Cardiac ventricle fibroblast (primary cell): Measurements from ENCODE around the gene DEFB132. TPM values are rescaled to one million over a fixed set of nuclear protein-coding genes. Genes with fewer than 3 reads are reported as not detected.

Experiments used
- total RNA-seq: library from RNA; depleted of rRNA; stranded (reverse); fragments of >200 nt; gene quantifications from 2 replicates; pipeline ENCODE4 v1.2.3, GENCODE V29; 2015

Gene DEFB132, protein sequence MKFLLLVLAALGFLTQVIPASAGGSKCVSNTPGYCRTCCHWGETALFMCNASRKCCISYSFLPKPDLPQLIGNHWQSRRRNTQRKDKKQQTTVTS
- total RNA-seq, result not detected in 2 replicates

DNA sequence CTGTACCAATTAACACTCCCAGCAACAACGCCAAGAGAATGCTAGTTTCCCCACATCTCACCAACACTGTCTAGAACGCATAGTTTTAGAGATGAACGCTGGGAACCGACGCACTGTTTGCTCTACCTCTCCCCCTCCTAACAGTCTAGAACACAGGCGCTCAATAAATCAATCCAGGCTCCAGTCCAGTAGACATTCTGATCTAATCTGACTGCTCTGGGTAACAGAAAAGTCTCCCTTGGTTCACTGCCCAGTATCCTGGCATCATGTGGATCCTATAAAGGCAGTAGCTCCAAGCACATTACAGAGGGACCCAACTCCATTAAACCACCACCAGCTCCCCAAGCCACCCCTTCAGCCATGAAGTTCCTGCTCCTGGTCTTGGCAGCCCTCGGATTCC lies at the start of gene DEFB132:
TSS of gene DEFB132 (plus strand) at position 306 of the 400 bp plus-strand sequence. CDS start at position 361, 55 bp downstream.

DNA sequence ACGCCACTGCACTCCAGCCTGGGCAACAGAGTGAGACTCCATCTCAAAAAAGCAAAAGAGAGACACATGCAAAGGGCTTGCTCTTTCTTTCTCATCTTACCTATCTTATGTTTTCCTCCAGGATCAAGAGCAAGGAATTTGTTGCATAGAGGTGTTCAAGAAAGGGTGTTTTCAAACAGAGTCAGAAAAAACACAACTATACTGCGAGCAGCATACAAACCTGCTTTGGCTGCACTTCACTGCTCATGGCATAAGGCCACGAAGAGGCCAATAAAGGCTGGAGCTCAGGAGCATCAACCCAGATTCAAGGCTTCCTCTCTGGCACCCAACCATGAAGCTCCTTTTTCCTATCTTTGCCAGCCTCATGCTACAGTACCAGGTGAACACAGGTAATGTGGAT lies 30.6 kb upstream of the DEFB132 start, which contains the start of gene DEFB129:
TSS of gene DEFB129 (plus strand) at position 301 of the 400 bp plus-strand sequence. CDS start at position 332, 31 bp downstream.

DNA sequence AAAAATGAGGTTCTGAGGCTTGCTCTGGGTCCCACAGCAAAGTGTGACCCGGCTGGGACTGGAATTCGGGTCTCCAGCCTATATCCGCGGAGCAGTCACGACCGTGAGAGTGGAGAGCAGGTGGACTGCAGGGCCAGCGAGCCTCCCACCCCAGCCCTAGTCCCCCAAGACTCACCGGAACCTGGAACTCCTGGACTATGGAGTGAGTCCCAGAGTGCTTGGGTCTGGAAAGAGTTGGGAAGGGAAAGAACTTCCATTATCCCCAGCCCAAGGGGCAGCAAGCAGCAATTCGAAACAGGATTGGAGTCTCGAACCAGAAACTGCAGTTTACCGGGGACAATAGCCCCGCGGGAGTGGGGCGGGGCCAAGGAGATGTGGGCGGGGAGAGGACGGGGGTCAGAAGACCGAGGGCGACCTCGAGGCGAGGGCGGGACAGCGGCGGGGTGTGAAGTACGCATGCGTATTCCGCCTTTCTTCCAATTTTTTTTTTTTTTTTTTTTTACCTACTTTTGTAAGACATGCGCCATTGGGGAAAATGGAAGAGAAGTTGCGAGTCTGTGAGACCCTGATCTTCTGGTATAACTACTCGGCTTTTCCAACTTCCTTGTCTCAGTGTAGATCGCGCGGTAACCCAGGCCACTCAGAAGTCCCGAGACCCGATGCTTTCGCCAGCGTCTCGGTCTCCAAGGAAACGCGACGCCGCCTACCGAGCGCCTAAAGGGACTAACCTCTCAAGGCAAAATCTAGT lies 32.7 kb downstream of the DEFB132 start, which contains the start of gene C20orf96:
TSS of gene C20orf96 (minus strand) at position 667 of the 748 bp plus-strand sequence. CDS start at position 527, 140 bp downstream.

DNA sequence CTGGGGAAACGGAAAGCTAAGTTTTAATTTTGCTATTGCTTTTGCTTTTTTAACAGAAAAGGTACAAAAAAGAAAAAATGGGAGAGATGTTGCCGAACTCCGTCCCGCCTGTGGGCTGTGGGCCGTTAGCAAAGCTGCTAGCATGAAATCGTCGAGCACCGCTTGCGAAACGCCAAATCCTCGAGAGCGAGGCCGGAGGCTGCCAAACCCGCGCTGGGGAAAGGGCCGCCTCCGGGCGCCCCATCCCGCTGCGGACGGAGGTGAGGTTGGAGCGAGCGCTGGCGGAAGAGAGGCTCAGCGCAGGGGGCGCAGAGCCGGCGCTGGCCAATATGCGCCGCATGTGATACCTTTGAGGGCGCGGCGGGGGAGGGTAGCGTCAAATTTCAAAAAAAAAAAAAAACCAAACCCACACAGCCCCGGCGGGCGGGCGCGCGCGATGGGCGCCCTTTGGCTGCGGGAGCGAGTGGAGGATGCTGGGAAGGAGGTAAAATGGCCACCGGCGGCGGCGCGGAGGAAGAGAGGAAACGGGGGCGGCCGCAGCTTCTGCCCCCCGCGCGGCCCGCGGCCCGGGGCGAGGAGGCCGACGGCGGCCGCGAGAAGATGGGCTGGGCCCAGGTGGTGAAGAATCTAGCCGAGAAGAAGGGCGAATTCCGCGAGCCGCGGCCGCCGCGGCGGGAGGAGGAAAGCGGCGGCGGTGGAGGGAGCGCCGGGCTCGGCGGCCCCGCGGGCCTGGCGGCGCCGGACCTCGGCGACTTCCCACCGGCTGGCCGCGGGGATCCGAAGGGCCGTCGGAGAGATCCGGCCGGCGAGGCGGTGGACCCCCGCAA lies 39.8 kb downstream of the DEFB132 start, which contains the start of gene ZCCHC3:
TSS of gene ZCCHC3 (plus strand) at position 473 of the 827 bp plus-strand sequence. CDS start at position 490, 17 bp downstream.

Other genes with a start within 250 kb of the DEFB132 start
- gene DEFB125, start 170.1 kb upstream of the DEFB132 start, total RNA-seq, result not detected in 2 replicates
- gene DEFB126, start 115.1 kb upstream of the DEFB132 start, total RNA-seq, result not detected in 2 replicates
- not detected in 2 replicates for gene DEFB127, start 100.3 kb upstream of the DEFB132 start, total RNA-seq
- not detected in 2 replicates for gene DEFB128, start 68.0 kb upstream of the DEFB132 start, total RNA-seq
- not detected in 2 replicates for gene DEFB129, start 30.5 kb upstream of the DEFB132 start, total RNA-seq
- gene C20orf96, start 33.0 kb downstream of the DEFB132 start, total RNA-seq, result 1.7 and 1.9 TPM in 2 replicates
- 12.5 and 16.4 TPM in 2 replicates for gene ZCCHC3, start 39.8 kb downstream of the DEFB132 start, total RNA-seq
- gene SOX12, start 67.8 kb downstream of the DEFB132 start, total RNA-seq, result 15.2 and 16.2 TPM in 2 replicates
- 38.8 and 54.0 TPM in 2 replicates for gene NRSN2, start 89.4 kb downstream of the DEFB132 start, total RNA-seq
- gene TRIB3, start 123.0 kb downstream of the DEFB132 start, total RNA-seq, result 6.7 and 8.2 TPM in 2 replicates
- gene RBCK1, start 150.6 kb downstream of the DEFB132 start, total RNA-seq, result 100 and 101 TPM in 2 replicates
- 28.3 and 28.6 TPM in 2 replicates for gene TBC1D20, start 204.8 kb downstream of the DEFB132 start, total RNA-seq